ENCODE data around the gene C16orf78.

Gene C16orf78

GRCh38 chr16:49333259-49333597 lies 40.4 kb upstream of the C16orf78 start:
- no peak for DNase-seq (ENCODE audit: low read depth)
- H3K4me3 ChIP-seq (replicated peaks; ENCODE audit: low read depth, low read length) = no peak overlapping the region
- TF ChIP-seq CTCF (IDR thresholded peaks at IDR 0.05; ENCODE audit: low read length, missing control alignments) = no peak

- TF ChIP-seq CTCF (IDR thresholded peaks at IDR 0.05; ENCODE audit: low read length, missing control alignments) = no peak
- no peak overlapping the region for H3K4me3 ChIP-seq (replicated peaks; ENCODE audit: low read depth, low read length)
- DNase-seq (ENCODE audit: low read depth) = no peak
Observed at GRCh38 chr16:49335828-49336227, 37.8 kb upstream of the C16orf78 start.

GRCh38 chr16:49336581-49336980 lies 37.0 kb upstream of the C16orf78 start:
- no peak overlapping the region for H3K4me3 ChIP-seq (replicated peaks; ENCODE audit: low read depth, low read length)
- TF ChIP-seq CTCF (IDR thresholded peaks at IDR 0.05; ENCODE audit: low read length, missing control alignments) = no peak
- no peak for DNase-seq (ENCODE audit: low read depth)

GRCh38 chr16:49337814-49338350 lies 35.7 kb upstream of the C16orf78 start:
- H3K4me3 ChIP-seq (replicated peaks; ENCODE audit: low read depth, low read length) = no peak overlapping the region
- no peak for DNase-seq (ENCODE audit: low read depth)
- no peak for TF ChIP-seq CTCF (IDR thresholded peaks at IDR 0.05; ENCODE audit: low read length, missing control alignments)

GRCh38 chr16:49338611-49339265 lies 34.9 kb upstream of the C16orf78 start:
- H3K4me3 ChIP-seq (replicated peaks; ENCODE audit: low read depth, low read length) = no peak overlapping the region
- no peak for DNase-seq (ENCODE audit: low read depth)
- no peak for TF ChIP-seq CTCF (IDR thresholded peaks at IDR 0.05; ENCODE audit: low read length, missing control alignments)

- H3K4me3 ChIP-seq (replicated peaks; ENCODE audit: low read depth, low read length) = no peak overlapping the region
- DNase-seq (ENCODE audit: low read depth) = no peak
- no peak for TF ChIP-seq CTCF (IDR thresholded peaks at IDR 0.05; ENCODE audit: low read length, missing control alignments)
Observed at GRCh38 chr16:49340466-49340865, 33.1 kb upstream of the C16orf78 start.

GRCh38 chr16:49341706-49342105 lies 31.9 kb upstream of the C16orf78 start:
- DNase-seq (ENCODE audit: low read depth) = no peak
- TF ChIP-seq CTCF (IDR thresholded peaks at IDR 0.05; ENCODE audit: low read length, missing control alignments) = no peak
- H3K4me3 ChIP-seq (replicated peaks; ENCODE audit: low read depth, low read length) = no peak overlapping the region
